GM18909 (cell line): ENCODE measurements around the gene TAAR9.

Experiments
- ATAC-seq: cut with Tn5 transposase; IDR thresholded peaks from one replicate; pipeline ENCODE4 v1.9.1; 2021; ENCODE audit warnings: mild to moderate bottlenecking; ENCODE audit not compliant: unreplicated experiment, poor library complexity

Gene TAAR9, protein sequence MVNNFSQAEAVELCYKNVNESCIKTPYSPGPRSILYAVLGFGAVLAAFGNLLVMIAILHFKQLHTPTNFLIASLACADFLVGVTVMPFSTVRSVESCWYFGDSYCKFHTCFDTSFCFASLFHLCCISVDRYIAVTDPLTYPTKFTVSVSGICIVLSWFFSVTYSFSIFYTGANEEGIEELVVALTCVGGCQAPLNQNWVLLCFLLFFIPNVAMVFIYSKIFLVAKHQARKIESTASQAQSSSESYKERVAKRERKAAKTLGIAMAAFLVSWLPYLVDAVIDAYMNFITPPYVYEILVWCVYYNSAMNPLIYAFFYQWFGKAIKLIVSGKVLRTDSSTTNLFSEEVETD

DNA sequence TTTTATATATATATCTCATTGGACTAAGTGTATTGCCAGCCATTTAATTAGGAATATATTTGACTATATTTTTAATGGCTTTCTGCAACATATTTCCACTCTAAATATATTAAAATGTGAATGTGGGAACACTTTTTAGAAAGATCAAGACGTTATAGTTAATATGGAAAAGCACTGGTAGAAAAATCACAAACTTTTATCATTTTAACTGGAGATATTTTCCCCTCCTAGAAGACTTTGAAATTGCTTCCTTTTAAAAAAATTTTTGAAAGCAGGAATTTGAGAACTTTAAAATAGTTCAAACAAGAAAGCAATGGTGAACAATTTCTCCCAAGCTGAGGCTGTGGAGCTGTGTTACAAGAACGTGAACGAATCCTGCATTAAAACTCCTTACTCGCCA lies at the start of gene TAAR9:
Gene TAAR9, plus strand, starts transcription at position 301 of the 400 bp plus-strand sequence. Its CDS starts 13 bp downstream, at position 314.
- ATAC-seq: no peak

GRCh38 chr6:132489376-132489775 lies 48.7 kb upstream of the TAAR9 start:
- ATAC-seq: no peak

- ATAC-seq: peak; percentile 44
Observed at GRCh38 chr6:132490024-132490423, 48.1 kb upstream of the TAAR9 start.

GRCh38 chr6:132490478-132491204 lies 47.4 kb upstream of the TAAR9 start:
- ATAC-seq: peak; percentile 50

DNA sequence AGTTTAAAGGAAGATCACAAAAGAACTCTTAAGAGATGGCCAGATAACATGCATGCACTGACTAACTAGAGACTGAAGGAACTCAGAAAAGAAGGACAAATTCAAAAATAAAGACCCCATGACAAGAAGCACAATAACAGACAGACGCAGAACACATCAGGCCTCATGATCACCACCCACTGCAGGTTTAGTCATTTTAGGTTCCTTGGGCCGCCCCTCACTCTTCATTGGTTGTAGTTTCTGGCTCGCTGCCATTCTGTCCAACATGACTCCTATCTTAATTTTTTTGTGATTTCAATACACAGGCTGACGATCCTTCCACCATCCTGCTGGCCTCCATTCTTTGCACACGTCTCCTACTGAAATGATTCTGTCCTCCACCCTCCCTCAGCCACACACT lies 46.8 kb upstream of the TAAR9 start:
- ATAC-seq: no peak

DNA sequence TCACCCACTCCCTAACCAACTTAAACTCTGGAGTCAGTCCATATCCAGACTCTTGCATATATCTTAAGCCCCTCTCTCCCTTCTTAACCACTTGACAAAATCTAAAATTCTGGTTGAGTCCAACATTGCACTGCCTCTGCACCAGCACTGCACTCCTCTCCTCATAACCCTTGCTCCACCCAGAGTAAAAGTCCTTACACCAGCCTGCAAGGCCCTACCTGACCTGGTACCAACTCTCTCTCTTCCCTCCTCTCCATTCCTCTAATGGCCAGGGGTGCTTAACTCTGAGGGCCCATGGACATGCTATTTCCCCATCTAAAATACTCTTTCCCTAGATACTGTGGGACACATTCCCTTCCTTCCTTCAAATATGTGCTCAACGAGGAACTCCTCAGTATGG lies 46.2 kb upstream of the TAAR9 start:
- ATAC-seq: no peak

- peak; percentile 35 for ATAC-seq
Observed at GRCh38 chr6:132494954-132495353, 43.1 kb upstream of the TAAR9 start.

DNA sequence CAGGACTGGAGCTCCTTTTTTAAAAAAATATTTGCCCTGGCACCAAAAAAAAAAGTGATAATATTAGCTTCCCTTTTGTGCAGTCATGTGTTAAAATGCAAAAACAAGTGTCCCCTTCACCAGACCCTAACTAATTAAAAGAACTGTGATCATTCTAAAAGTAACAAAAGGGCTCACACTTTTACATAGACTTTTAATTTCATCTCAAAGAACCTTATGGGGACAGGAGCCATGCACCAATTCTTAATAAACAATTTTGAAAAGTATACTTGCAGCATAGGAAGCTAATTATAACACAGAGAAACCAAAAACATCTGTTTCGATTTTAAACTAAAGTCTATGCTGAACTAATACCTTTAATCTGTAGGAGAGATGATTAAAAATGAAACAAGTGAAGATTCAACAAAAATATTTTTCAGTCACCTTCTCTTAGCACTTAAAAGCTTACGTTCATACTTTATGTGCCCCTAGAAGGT lies 42.4 kb upstream of the TAAR9 start:
- peak; percentile 43 for ATAC-seq

- ATAC-seq: no peak
Observed at GRCh38 chr6:132496519-132497180, 41.4 kb upstream of the TAAR9 start.

DNA sequence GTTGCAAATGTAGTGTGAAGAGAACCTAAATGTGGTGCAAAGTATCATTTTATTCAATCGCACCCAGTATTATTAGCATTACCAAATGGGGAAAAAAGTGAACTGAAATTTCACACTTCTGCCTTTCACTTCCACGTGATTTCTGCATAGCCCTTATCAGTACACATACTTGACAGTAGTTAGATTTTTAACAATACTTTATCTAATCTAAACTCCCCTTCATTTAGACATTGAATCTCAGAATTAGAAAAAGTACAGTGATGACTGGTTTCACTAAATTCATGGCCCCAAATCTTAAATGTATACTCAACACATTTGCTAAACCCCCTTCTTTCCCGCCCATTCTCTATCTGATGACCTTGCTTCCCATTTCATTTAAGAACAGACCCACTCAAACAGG lies 39.4 kb upstream of the TAAR9 start:
- ATAC-seq: peak; percentile 60

- ATAC-seq: no peak
Observed at GRCh38 chr6:132499757-132500156, 38.3 kb upstream of the TAAR9 start.

GRCh38 chr6:132504757-132505156 lies 33.3 kb upstream of the TAAR9 start:
- ATAC-seq: no peak

- ATAC-seq: peak; percentile 45
Observed at GRCh38 chr6:132505158-132505557, 32.9 kb upstream of the TAAR9 start.

GRCh38 chr6:132506461-132506860 lies 31.6 kb upstream of the TAAR9 start:
- peak; percentile 28 for ATAC-seq

DNA sequence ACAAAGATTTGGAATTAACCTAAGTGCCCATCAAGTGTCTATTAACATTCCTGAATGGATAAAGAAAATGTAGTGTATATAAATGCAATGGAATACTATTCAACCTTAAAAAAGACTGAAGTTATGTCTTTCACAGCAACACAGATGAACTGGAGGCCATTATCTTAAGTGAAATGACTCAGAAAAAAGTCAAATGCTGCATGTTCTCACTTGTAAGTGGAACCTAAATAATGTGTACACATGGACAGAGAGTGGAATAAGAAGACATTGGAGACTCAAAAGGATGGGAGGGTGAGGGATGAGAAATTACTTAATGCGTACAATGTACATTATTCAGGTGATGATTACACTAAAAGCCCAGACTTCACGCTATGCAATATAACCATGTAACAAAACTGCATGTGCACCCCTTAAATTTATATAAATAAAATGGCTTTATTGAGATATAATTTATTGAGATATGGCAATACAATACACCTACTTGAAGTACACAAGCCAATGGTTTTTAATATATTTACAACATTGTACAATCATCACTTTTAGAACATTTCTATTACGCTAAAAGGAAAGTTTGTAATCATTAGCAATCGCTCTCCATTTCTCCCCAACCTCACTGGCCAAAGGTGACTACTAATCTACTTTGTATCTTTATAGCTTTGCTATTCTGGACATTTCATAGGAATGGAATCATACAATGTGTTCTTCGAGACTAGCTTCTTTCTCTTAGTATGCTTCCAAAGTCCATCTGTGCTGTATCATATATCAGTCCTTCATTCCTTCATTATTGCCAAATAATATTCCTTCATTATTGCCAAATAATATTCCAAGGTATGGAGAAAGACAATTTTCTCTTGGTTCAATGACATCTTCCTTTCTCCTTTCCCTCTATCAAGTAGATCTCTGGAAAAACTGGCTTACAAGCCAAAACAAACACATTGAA lies 30.9 kb upstream of the TAAR9 start:
- no peak for ATAC-seq

DNA sequence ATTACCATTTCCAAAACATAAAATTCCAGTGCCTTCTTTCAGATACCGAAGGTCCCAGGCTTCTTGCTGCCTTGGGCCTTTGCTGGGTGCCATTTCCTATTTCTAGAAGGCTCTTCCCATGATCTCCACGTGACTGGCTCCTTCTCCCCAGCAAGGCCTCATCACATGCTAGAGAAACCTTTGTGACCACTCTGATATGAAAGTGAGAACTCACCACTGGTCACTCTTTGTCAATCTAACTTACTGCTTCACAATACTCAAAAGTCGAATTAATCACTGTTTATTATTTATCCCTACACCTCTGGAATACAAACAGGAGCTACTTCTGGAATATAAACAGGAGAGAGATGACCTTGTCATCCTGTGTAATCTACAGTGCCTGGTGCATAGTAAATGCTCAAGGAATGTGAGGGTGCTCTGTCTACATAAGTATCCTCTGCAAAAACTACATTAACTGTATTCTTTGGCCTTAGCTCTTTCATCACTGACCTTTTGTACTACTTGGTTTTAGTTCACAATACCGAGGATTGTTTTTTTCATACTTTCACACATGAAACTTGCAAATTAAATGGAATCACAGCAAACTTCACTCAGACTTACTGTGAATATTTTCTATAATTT lies 26.8 kb upstream of the TAAR9 start:
- ATAC-seq: no peak

DNA sequence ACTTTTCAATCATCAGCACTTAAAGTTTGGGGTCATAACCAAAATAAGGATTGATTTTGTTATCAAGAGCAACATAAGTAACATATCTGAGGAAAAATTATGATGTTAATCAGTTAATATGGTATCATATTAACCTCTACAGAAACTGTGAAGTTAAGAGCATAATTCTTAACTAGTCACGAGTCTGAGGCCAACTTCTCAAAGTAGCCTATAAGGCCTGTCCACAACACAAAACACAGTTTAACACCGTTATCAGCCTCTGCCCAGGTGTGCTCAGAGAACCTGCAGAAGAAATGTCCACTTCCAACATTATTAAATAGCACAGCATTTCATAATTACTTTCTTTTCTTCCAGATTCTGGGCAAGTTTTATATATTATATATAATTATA lies 26.3 kb upstream of the TAAR9 start:
- peak; percentile 31 for ATAC-seq

DNA sequence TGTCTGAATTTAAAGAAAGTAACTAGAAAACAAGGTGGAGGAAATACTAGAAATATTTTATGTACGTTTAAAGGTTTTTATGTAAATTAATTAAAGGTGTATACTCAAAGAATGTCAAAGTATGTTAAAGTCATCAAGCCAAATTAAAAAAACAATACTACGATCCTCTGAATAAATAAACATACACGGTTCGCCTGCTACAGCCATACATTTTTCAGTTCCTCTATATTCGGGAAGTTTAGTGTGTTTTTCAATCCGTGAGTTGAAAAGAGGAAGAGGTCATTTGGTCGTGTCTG lies 25.8 kb upstream of the TAAR9 start:
- ATAC-seq: no peak

DNA sequence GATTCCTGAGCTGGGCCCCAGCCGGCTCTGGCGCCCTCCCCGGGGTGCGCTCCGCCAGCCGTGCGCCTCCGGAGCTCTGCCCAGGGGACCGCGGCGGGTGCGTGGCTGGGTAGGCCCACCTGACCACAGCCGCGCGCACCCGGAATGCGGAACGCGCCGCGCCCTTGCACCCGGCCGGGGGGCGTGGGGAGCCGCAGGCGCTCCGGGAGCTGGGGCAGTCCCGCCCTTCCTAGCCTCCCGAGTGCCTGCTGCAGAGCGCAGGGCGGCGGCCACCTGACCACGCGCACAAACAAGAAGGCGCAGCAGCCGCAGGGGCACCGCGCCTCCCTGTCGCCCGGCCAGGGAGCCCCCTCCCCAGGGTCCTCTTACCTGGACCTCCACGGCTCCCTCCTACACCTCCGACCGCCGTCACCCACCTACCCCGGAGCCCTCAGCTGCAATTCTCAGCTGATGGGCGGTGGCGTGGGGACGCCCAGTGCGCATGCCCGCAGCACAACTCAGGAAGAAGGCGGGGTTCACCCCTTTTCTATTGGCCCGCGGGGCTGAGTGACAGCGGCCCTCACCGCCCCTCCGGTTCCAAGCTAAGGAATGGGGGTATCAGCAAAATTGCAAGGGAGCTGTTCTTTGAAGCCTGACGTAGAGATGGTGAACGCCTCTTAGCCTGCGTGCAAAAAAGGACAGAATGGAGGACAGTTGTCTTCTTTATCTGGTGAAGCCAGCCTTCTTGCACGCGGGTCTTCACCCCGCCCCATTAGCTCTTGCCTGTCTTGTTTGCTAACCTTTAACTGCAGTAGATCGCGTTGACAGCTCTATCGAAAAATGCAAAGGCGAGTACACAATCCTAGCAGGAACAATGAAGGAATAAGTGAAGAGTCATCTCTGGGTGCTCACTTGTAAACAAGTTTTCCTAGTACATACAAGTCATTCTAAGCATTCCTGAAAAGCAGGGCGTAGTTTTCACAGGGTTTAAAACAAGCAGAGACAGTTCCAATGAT lies 25.1 kb upstream of the TAAR9 start, which contains the start of gene STX7:
Gene STX7, minus strand, starts transcription at position 479 of the 995 bp plus-strand sequence. CDS start 9,586 bp downstream, outside the sequence.
- peak; percentile 91 for ATAC-seq
